Astrocyte (in vitro differentiated cells and primary cell): ENCODE data around the gene IL2RA. TPM values are rescaled to one million over a fixed set of nuclear protein-coding genes. Genes with fewer than 3 reads are reported as not detected.

Source experiments
- DNase-seq: peaks from one replicate; pipeline ENCODE4 v3.0.0-alpha.2; 2010; ENCODE audit warnings: low read depth
- FAIRE-seq: peaks from 2 replicates; lab custom pipeline; 2011; peaks lifted over from hg19 to GRCh38; lab: Jason Lieb, UNC
- H2AFZ ChIP-seq: 2 replicates; pipeline ENCODE4 v1.6.0; 2012; ENCODE audit warnings: low read depth, low read length, inconsistent platforms
- H3K27ac ChIP-seq: 2 replicates; pipeline ENCODE4 v1.5.1; 2011; ENCODE audit warnings: low read depth, low read length, inconsistent platforms
- H3K27me3 ChIP-seq: 2 replicates; pipeline ENCODE4 v1.6.0; 2011; ENCODE audit warnings: low read length, inconsistent platforms; ENCODE audit not compliant: insufficient read depth
- H3K36me3 ChIP-seq: 2 replicates; pipeline ENCODE4 v1.5.1; 2011; ENCODE audit warnings: low read length, inconsistent platforms; ENCODE audit not compliant: insufficient read depth
- H3K4me1 ChIP-seq: 2 replicates; pipeline ENCODE4 v1.5.1; 2011; ENCODE audit warnings: low read length, inconsistent platforms; ENCODE audit not compliant: insufficient read depth
- H3K4me2 ChIP-seq: 2 replicates; pipeline ENCODE4 v1.6.0; 2012; ENCODE audit warnings: low read length, inconsistent platforms
- H3K4me3 ChIP-seq: 2 replicates; pipeline ENCODE4 v1.5.1; 2011; ENCODE audit warnings: low read depth, mild to moderate bottlenecking, low read length, inconsistent platforms; ENCODE audit not compliant: insufficient read depth
- H3K79me2 ChIP-seq: 2 replicates; pipeline ENCODE4 v1.6.0; 2012; ENCODE audit warnings: mild to moderate bottlenecking, low read length, inconsistent platforms; ENCODE audit not compliant: insufficient read depth
- H3K9ac ChIP-seq: 2 replicates; pipeline ENCODE4 v1.6.0; 2012; ENCODE audit warnings: mild to moderate bottlenecking, low read length, inconsistent platforms
- H3K9me3 ChIP-seq: 2 replicates; pipeline ENCODE4 v1.5.1; 2012; ENCODE audit warnings: low read depth, mild to moderate bottlenecking, low read length, inconsistent platforms; ENCODE audit not compliant: insufficient read depth
- H4K20me1 ChIP-seq: 2 replicates; pipeline ENCODE4 v1.6.0; 2012; ENCODE audit warnings: low read length, inconsistent platforms; ENCODE audit not compliant: insufficient read depth
- H3K27ac Mint-ChIP-seq: one replicate; pipeline ENCODE4 v1.8.0; 2021; ENCODE audit warnings: mild to moderate bottlenecking, mixed read lengths; ENCODE audit not compliant: unreplicated experiment
- H3K27me3 Mint-ChIP-seq: one replicate; pipeline ENCODE4 v1.8.0; 2021; ENCODE audit warnings: low read depth, mixed read lengths; ENCODE audit not compliant: unreplicated experiment
- H3K36me3 Mint-ChIP-seq: one replicate; pipeline ENCODE4 v1.8.0; 2021; ENCODE audit warnings: low read depth, mixed read lengths; ENCODE audit not compliant: unreplicated experiment
- H3K4me1 Mint-ChIP-seq: one replicate; pipeline ENCODE4 v1.8.0; 2021; ENCODE audit warnings: low read depth, mixed read lengths; ENCODE audit not compliant: unreplicated experiment
- H3K4me3 Mint-ChIP-seq: one replicate; pipeline ENCODE4 v1.8.0; 2021; ENCODE audit warnings: mild to moderate bottlenecking, moderate library complexity, mixed read lengths; ENCODE audit not compliant: unreplicated experiment
- H3K9me3 Mint-ChIP-seq: one replicate; pipeline ENCODE4 v1.8.0; 2021; ENCODE audit warnings: mild to moderate bottlenecking, mixed read lengths; ENCODE audit not compliant: unreplicated experiment
- EZH2 ChIP-seq: IDR thresholded peaks from 2 replicates; pipeline ENCODE4 v1.6.1; 2012; ENCODE audit warnings: mild to moderate bottlenecking, low read length, inconsistent platforms; ENCODE audit not compliant: insufficient read depth
- total RNA-seq: library from RNA; stranded (reverse); gene quantifications from 2 replicates; pipeline ENCODE4 v1.2.1, GENCODE V29; 2021
- TF ChIP-seq, protein P1 (sequence below): IDR thresholded peaks from 2 replicates; pipeline ENCODE4 v1.5.1; 2011; ENCODE audit warnings: low read depth, mild to moderate bottlenecking, inconsistent platforms, low read length, moderate library complexity; ENCODE audit not compliant: insufficient read depth

Gene IL2RA
- total RNA-seq, 1 donor from 2014 or later = not detected

DNA sequence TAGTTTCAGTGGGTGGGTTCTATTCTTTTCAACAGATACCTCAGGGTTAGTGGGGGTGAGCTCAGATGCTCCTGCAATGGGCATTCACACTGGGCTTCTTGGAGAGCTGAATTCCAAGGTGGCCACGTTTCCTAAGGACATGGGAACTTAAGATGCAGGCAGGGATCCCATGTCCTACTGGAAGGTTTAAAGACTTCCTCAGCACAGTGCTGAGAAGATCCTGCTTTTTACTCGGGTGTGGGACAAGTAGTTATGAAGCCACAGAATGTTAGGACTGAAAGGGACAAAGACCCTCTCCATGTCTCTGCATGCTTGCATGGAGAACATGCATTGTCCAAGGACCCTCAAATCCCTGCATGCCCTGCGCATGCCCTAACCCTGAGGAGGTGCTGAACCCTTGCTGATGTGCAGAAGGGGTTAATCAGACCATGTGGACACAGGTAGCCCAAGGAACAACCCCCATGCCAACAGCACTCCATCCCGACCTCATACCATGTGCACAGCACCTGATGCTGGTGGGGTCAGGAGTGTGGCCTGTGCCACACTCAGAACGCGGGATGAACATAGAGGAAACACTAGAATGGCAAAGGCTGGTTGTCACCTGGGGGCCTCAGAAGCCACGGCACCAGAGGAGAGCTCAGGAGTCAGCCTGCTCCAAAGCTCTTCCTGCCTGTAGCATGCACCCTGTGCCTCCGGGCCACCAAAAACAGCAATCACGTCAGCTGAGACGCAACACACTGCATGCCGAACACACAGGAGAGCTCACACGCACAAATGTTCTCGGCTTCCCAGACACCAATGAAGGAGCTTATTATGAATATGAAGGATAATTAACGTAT lies 15.2 kb downstream of the IL2RA start:
- no peak for FAIRE-seq
- no peak overlapping the region for H3K4me2 ChIP-seq
- H4K20me1 ChIP-seq = no peaks in the 10 kb centered on the region
- H3K9ac ChIP-seq = no peak overlapping the region
- no peak overlapping the region for H3K4me3 ChIP-seq
- no peaks in the 10 kb centered on the region for H3K36me3 Mint-ChIP-seq
- no peak overlapping the region for H2AFZ ChIP-seq
- no peaks in the 10 kb centered on the region for H3K79me2 ChIP-seq
- no peak overlapping the region for H3K27ac Mint-ChIP-seq
- no peaks in the 10 kb centered on the region for H3K4me1 Mint-ChIP-seq
- H3K27ac ChIP-seq = no peak overlapping the region
- H3K27me3 ChIP-seq = peaks cover 11% of the 10 kb centered on the region
- no peaks in the 10 kb centered on the region for H3K9me3 Mint-ChIP-seq
- TF ChIP-seq, protein P1, sequence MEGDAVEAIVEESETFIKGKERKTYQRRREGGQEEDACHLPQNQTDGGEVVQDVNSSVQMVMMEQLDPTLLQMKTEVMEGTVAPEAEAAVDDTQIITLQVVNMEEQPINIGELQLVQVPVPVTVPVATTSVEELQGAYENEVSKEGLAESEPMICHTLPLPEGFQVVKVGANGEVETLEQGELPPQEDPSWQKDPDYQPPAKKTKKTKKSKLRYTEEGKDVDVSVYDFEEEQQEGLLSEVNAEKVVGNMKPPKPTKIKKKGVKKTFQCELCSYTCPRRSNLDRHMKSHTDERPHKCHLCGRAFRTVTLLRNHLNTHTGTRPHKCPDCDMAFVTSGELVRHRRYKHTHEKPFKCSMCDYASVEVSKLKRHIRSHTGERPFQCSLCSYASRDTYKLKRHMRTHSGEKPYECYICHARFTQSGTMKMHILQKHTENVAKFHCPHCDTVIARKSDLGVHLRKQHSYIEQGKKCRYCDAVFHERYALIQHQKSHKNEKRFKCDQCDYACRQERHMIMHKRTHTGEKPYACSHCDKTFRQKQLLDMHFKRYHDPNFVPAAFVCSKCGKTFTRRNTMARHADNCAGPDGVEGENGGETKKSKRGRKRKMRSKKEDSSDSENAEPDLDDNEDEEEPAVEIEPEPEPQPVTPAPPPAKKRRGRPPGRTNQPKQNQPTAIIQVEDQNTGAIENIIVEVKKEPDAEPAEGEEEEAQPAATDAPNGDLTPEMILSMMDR = no peak
- TF ChIP-seq EZH2 = no peak
- no peak for DNase-seq
- H3K27me3 Mint-ChIP-seq = peaks cover 55% of the 10 kb centered on the region
- H3K36me3 ChIP-seq = no peaks in the 10 kb centered on the region
- no peak overlapping the region for H3K4me3 Mint-ChIP-seq
- H3K9me3 ChIP-seq = no peaks in the 10 kb centered on the region
- no peaks in the 10 kb centered on the region for H3K4me1 ChIP-seq

DNA sequence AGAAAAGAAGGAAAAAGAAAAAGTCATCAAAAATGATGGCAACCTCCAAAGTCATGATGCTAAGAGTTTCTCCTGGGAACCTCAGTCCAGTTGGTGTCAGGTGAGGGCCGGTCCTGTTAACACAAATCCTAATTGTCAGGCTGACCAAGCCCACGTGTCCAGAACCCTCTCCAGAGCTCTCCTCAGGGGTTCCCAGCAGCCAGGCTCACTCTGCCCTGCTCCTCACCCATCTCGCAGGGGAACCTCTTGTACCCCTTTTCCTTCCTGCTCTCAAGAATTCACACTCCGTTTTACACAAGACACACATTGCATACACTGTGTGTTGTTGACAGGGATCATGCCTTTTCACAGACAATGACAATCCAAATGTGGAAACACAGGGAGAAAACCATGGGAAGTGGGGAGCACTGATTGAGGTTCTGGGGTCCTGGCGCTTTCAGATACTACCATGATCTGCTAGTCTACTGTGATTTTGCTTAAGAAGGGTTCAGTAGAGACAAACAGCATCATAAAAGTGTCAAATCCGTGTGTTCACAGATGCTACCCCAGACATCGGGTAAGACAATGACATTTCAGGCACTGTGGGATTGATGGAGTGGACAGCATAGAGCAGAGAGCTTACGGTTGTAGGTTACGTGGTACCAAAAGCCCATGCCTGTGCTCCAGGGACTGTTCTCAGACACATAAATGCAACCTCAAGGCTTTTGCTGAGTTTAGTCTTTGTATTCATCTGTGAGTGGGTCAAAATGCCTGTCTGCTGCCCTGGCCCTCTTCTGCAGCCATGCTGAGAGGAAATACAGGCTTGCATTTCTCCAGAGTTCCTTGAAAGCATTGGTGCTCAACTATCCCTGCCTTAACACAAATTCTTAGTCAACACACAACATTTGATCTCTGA lies 16.0 kb downstream of the IL2RA start:
- H3K27me3 Mint-ChIP-seq = peaks cover 55% of the 10 kb centered on the region
- Histone ChIP-seq H3K27ac (no peak overlapping the region), H4K20me1 (no peaks in the 10 kb centered on the region), H3K27me3 (peaks cover 11% of the 10 kb centered on the region), H3K4me1 (no peaks in the 10 kb centered on the region), H3K36me3 (no peaks in the 10 kb centered on the region), H3K4me2 (no peak overlapping the region), H3K9me3 (no peaks in the 10 kb centered on the region), H3K79me2 (no peaks in the 10 kb centered on the region), H3K4me3 (no peak overlapping the region), H2AFZ (no peak overlapping the region), H3K9ac (no peak overlapping the region)
- H3K4me3 Mint-ChIP-seq = no peak overlapping the region
- no peaks in the 10 kb centered on the region for H3K36me3 Mint-ChIP-seq
- no peaks in the 10 kb centered on the region for H3K9me3 Mint-ChIP-seq
- TF ChIP-seq, protein P1 = no peak
- no peak for TF ChIP-seq EZH2
- no peak for FAIRE-seq
- no peaks in the 10 kb centered on the region for H3K4me1 Mint-ChIP-seq
- H3K27ac Mint-ChIP-seq = no peak overlapping the region
- DNase-seq = no peak
